Calu3 (cell line): Measurements from ENCODE around the gene NEK9. TPM values are rescaled to one million over a fixed set of nuclear protein-coding genes. Genes with fewer than 3 reads are reported as not detected.
A peak's percentile ranks its signal among the peaks of the same experiment; 100 is the strongest.

Source experiments
- BruUV-seq: library from RNA; stranded (reverse); fragments of 400-500 nt; replicated peaks from 2 replicates; lab custom pipeline; 2021; lab: Mats Ljungman, UMichigan
- CTCF ChIA-PET: fragments of 300-600 bp; sonication (Branson Sonifier 250); formaldehyde crosslinking; loops from one replicate; lab custom pipeline; 2022; ENCODE audit warnings: antibody characterized with exemption; lab: Charles Lee
- DNase-seq: peaks from one replicate; pipeline ENCODE4 v3.0.0; 2022
- H3K27ac Mint-ChIP-seq: one replicate; pipeline ENCODE4 v1.8.0; 2022; ENCODE audit warnings: mixed read lengths; ENCODE audit not compliant: unreplicated experiment
- H3K27me3 Mint-ChIP-seq: one replicate; pipeline ENCODE4 v1.8.0; 2022; ENCODE audit warnings: mixed read lengths; ENCODE audit not compliant: unreplicated experiment
- H3K36me3 Mint-ChIP-seq: one replicate; pipeline ENCODE4 v1.8.0; 2022; ENCODE audit warnings: mild to moderate bottlenecking, moderate library complexity, mixed read lengths; ENCODE audit not compliant: insufficient read depth, unreplicated experiment
- H3K4me1 Mint-ChIP-seq: one replicate; pipeline ENCODE4 v1.8.0; 2022; ENCODE audit warnings: mild to moderate bottlenecking, low read depth, mixed read lengths; ENCODE audit not compliant: unreplicated experiment
- H3K4me3 Mint-ChIP-seq: one replicate; pipeline ENCODE4 v1.8.0; 2022; ENCODE audit warnings: mild to moderate bottlenecking, low read depth, moderate library complexity, mixed read lengths; ENCODE audit not compliant: unreplicated experiment
- H3K9me3 Mint-ChIP-seq: one replicate; pipeline ENCODE4 v1.8.0; 2022; ENCODE audit warnings: low read depth, mixed read lengths; ENCODE audit not compliant: unreplicated experiment
- CTCF ChIP-seq: fragments of 200-600 bp; IDR thresholded peaks from one replicate; pipeline ENCODE4 v1.8.0; 2022; ENCODE audit warnings: antibody characterized with exemption; ENCODE audit not compliant: unreplicated experiment
- intact Hi-C: fragments of 100-400 bp; cut with micrococcal nuclease; formaldehyde crosslinking; loops from one replicate; pipeline ENCODE4 v1.10.0; 2022; ENCODE audit not compliant: unreplicated experiment
- total RNA-seq: library from RNA; stranded (reverse); gene quantifications from 2 replicates; pipeline ENCODE4 v1.2.3, GENCODE V29; 2022

NEK9 gene
- total RNA-seq, 1 experiment from 2014 or later: 63.4 TPM

DNA sequence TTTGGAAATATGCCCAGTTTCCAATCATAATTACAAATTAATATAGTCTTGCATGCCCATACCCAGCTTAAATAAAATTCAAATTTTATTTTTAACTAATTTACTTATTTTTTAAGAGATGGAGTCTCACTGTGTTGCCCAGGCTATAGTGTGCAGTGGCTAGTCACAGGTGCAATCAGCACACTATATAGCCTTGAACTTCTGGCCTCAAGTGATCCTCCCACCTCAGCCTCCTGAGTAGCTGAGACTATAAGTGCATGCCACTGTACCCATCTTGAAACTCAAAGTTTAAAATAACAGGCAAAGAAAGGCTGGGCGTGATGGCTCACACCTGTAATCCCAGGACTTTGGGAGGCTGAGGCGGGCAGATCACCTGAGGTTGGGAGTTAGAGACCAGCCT is 85.9 kb downstream of the NEK9 start:
- H3K27me3 Mint-ChIP-seq: no peaks in the 10 kb centered on the region
- peak overlapping the region; percentile 21 for H3K27ac Mint-ChIP-seq
- DNase-seq: no peak
- no TSS peak for BruUV-seq
- H3K4me3 Mint-ChIP-seq: peak overlapping the region; percentile 29
- TF ChIP-seq CTCF: no peak
- H3K36me3 Mint-ChIP-seq: peaks cover 28% of the 10 kb centered on the region
- peaks cover 39% of the 10 kb centered on the region for H3K4me1 Mint-ChIP-seq
- H3K9me3 Mint-ChIP-seq: no peaks in the 10 kb centered on the region
- CTCF ChIA-PET: interaction anchor here (1.6 kb wide), 1 partner anchor 23 kb away, joined by 3 read pairs; the partner anchor contains the start of gene ACYP1
- intact Hi-C loops: no loop called here

- no peak for DNase-seq
- Mint-ChIP-seq H3K9me3 (no peaks in the 10 kb centered on the region), H3K27me3 (no peaks in the 10 kb centered on the region), H3K36me3 (peaks cover 24% of the 10 kb centered on the region), H3K27ac (peak overlapping the region; percentile 64), H3K4me3 (no peak overlapping the region), H3K4me1 (peaks cover 36% of the 10 kb centered on the region)
- BruUV-seq: no TSS peak
- CTCF ChIA-PET: interaction anchor here (1.6 kb wide), 1 partner anchor 23 kb away, joined by 3 read pairs; the partner anchor contains the start of gene ACYP1
- no peak for TF ChIP-seq CTCF
- intact Hi-C loops: no loop called here
Measured at GRCh38 chr14:75040507-75040906, 86.3 kb downstream of the NEK9 start.

DNA sequence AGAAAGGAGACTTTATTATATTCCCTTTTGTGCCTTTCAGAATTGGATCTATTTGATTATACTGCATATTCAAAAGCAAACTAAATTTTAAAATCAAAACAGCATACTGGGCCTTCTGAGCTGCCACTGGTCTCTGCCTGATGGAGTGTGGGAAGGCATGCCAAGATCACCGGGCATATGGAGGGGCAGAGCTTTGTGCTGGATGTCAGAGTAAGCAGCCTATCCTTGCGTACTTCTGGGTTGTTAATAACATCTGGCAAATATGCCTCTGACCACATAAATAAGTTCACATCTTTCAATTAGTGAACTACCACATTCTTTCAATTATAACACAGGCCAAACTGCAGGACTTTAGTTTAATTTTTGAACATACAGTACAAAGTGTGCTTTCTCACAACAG is 93.9 kb downstream of the NEK9 start:
- no TSS peak for BruUV-seq
- H3K27me3 Mint-ChIP-seq: no peaks in the 10 kb centered on the region
- H3K9me3 Mint-ChIP-seq: no peaks in the 10 kb centered on the region
- H3K36me3 Mint-ChIP-seq: peaks cover 34% of the 10 kb centered on the region
- no peak for DNase-seq
- no peak overlapping the region for H3K27ac Mint-ChIP-seq
- CTCF ChIA-PET: no interaction called here
- intact Hi-C loops: no loop called here
- TF ChIP-seq CTCF: no peak
- no peaks in the 10 kb centered on the region for H3K4me1 Mint-ChIP-seq
- H3K4me3 Mint-ChIP-seq: no peak overlapping the region

- no peaks in the 10 kb centered on the region for H3K27me3 Mint-ChIP-seq
- H3K36me3 Mint-ChIP-seq: peaks cover 27% of the 10 kb centered on the region
- no peak for TF ChIP-seq CTCF
- no peaks in the 10 kb centered on the region for H3K9me3 Mint-ChIP-seq
- no peak for DNase-seq
- no peaks in the 10 kb centered on the region for H3K4me1 Mint-ChIP-seq
- intact Hi-C loops: no loop called here
- H3K27ac Mint-ChIP-seq: no peak overlapping the region
- CTCF ChIA-PET: no interaction called here
- no TSS peak for BruUV-seq
- H3K4me3 Mint-ChIP-seq: no peak overlapping the region
Measured at GRCh38 chr14:75030147-75030546, 96.7 kb downstream of the NEK9 start.

Other genes starting within 250 kb of the NEK9 start
- 84.2 and 89.1 TPM in 2 replicates for gene DLST, start 245.1 kb downstream of the NEK9 start, total RNA-seq
- gene RPS6KL1, start 203.8 kb downstream of the NEK9 start, total RNA-seq: 16.4 and 18.5 TPM in 2 replicates
- gene PGF, start 171.5 kb downstream of the NEK9 start, total RNA-seq: 1.2 and 2.1 TPM in 2 replicates
- 41.2 and 42.9 TPM in 2 replicates for gene EIF2B2, start 124.1 kb downstream of the NEK9 start, total RNA-seq
- gene MLH3, start 75.6 kb downstream of the NEK9 start, total RNA-seq: 24.7 and 25.0 TPM in 2 replicates
- gene ACYP1, start 63.0 kb downstream of the NEK9 start, total RNA-seq: 27.4 and 33.2 TPM in 2 replicates
- 5.1 and 5.3 TPM in 2 replicates for gene ZC2HC1C, start 57.4 kb downstream of the NEK9 start, total RNA-seq
- 391 and 434 TPM in 2 replicates for gene TMED10, start 49.6 kb upstream of the NEK9 start, total RNA-seq
- 149 and 183 TPM in 2 replicates for gene FOS, start 151.8 kb upstream of the NEK9 start, total RNA-seq